Left ventricle myocardium inferior (tissue), 1 donor: ENCODE data around the gene TBATA. TPM values are rescaled to one million over a fixed set of nuclear protein-coding genes. Genes with fewer than 3 reads are reported as not detected.
A peak's percentile ranks its signal among the peaks of the same experiment; 100 is the strongest.

ENCODE experiments used
- DNase-seq: peaks from one replicate; pipeline ENCODE4 v3.0.0-alpha.2; 2020
- H3K27ac ChIP-seq: fragments of 200-600 bp; replicated peaks from 2 replicates; pipeline ENCODE4 v1.8.0; 2021
- H3K27me3 ChIP-seq: fragments of 200-600 bp; 2 replicates; pipeline ENCODE4 v1.8.0; 2021; ENCODE audit warnings: low read depth
- H3K36me3 ChIP-seq: fragments of 200-600 bp; 2 replicates; pipeline ENCODE4 v1.8.0; 2021
- H3K4me1 ChIP-seq: fragments of 200-600 bp; 2 replicates; pipeline ENCODE4 v1.8.0; 2021
- H3K4me3 ChIP-seq: fragments of 200-600 bp; 2 replicates; pipeline ENCODE4 v1.8.0; 2021; ENCODE audit warnings: mild to moderate bottlenecking, moderate library complexity
- H3K9me3 ChIP-seq: fragments of 200-600 bp; replicated peaks from 2 replicates; pipeline ENCODE4 v1.8.0; 2021
- CTCF ChIP-seq: fragments of 200-600 bp; IDR thresholded peaks from 2 replicates; pipeline ENCODE4 v1.8.0; 2021; ENCODE audit warnings: antibody characterized with exemption, mild to moderate bottlenecking, borderline replicate concordance
- intact Hi-C: fragments of 100-400 bp; cut with micrococcal nuclease; formaldehyde crosslinking; loops from one replicate; pipeline ENCODE4 v1.11.0; 2022
- total RNA-seq: library from RNA; stranded (reverse); fragmentation: NEBNext Ultra II Directional; extraction: Animal tissue kit (Norgen Biotek cat#: 25700); gene quantifications from one replicate; pipeline ENCODE4 v1.2.1, GENCODE V29; 2021
- donor health status: DM: no; HTN: yes; CAD: no; lungs with severe emphysema.

TBATA gene
- total RNA-seq, 1 donor from 2014 or later: not detected

- no peak overlapping the region for H3K4me3 ChIP-seq
- intact Hi-C loops: no loop called here
- H3K27ac ChIP-seq: no peak overlapping the region
- H3K9me3 ChIP-seq: peaks cover under 1% of the 10 kb centered on the region
- H3K36me3 ChIP-seq: peaks cover 5% of the 10 kb centered on the region
- H3K4me1 ChIP-seq: peaks cover 49% of the 10 kb centered on the region
- H3K27me3 ChIP-seq: no peaks in the 10 kb centered on the region
- DNase-seq: no peak
- no peak for TF ChIP-seq CTCF
These were observed 47.0 kb upstream of the TBATA start for GRCh38 chr10:70832221-70832620.

- Histone ChIP-seq H3K4me1 (peaks cover 65% of the 10 kb centered on the region), H3K36me3 (peaks cover 5% of the 10 kb centered on the region), H3K9me3 (no peaks in the 10 kb centered on the region), H3K27ac (peak overlapping the region; percentile 45), H3K4me3 (no peak overlapping the region), H3K27me3 (no peaks in the 10 kb centered on the region)
- intact Hi-C loops: no loop called here
- no peak for DNase-seq
- TF ChIP-seq CTCF: no peak
These were observed 45.0 kb upstream of the TBATA start for GRCh38 chr10:70830164-70830563.

- Histone ChIP-seq H3K36me3 (peaks cover 5% of the 10 kb centered on the region), H3K27ac (peak overlapping the region; percentile 45), H3K4me3 (no peak overlapping the region), H3K4me1 (peaks cover 66% of the 10 kb centered on the region), H3K9me3 (no peaks in the 10 kb centered on the region), H3K27me3 (no peaks in the 10 kb centered on the region)
- no peak for TF ChIP-seq CTCF
- no peak for DNase-seq
- intact Hi-C loops: no loop called here
These were observed 44.4 kb upstream of the TBATA start for GRCh38 chr10:70829543-70829942.

- intact Hi-C loops: no loop called here
- H3K4me3 ChIP-seq: no peak overlapping the region
- H3K27me3 ChIP-seq: no peaks in the 10 kb centered on the region
- peaks cover 5% of the 10 kb centered on the region for H3K36me3 ChIP-seq
- H3K9me3 ChIP-seq: no peaks in the 10 kb centered on the region
- no peak for DNase-seq
- H3K4me1 ChIP-seq: peaks cover 66% of the 10 kb centered on the region
- H3K27ac ChIP-seq: peak overlapping the region; percentile 45
- TF ChIP-seq CTCF: no peak
These were observed 43.7 kb upstream of the TBATA start for GRCh38 chr10:70828923-70829322.

- Histone ChIP-seq H3K4me1 (peaks cover 57% of the 10 kb centered on the region), H3K36me3 (peaks cover 5% of the 10 kb centered on the region), H3K27ac (no peak overlapping the region), H3K4me3 (no peak overlapping the region), H3K9me3 (no peaks in the 10 kb centered on the region), H3K27me3 (no peaks in the 10 kb centered on the region)
- TF ChIP-seq CTCF: no peak
- intact Hi-C loops: no loop called here
- DNase-seq: no peak
These were observed 42.0 kb upstream of the TBATA start for GRCh38 chr10:70827086-70827757.
